ENCODE results near the gene CAPZA1.

CAPZA1 gene

DNA sequence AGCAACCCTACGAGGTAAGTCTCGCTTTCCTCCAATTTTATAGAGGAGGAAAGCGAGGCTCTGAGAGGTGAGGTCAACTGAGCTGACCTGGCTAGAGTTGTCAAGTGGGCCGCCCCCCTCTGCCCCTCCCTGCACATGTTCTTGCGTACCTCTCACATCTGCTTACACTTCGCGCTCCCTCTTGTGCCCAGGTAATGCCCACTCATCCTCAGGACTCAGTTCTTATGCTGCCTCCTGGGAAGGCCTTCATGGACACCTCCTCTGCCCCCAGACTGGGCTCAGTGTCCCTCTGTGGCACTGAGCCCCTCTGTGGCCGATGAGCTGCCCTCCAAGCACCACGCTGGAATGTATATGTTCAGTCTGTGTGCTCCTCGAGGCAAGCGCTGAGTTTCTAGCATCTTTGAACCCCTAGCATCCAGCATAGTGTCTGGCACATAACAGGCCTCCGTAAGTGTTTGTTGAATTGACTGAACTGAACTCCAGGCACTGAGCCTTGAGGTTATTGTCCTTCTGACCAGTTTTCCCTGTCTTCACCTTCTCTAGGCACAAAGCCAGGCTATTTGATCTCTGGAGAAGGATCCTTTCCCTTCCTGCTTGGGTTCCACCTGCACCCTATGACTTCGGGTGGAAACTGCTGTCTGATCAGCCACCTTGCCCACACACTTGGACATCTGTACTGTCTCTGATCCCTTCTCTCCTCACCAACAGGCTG is 68.3 kb downstream of the CAPZA1 start:
- Histone ChIP-seq H3K36me3 (peaks cover 71% of the 10 kb centered on the region), H3K27ac (no peak overlapping the region), H3K9ac (no peak overlapping the region), H3K27me3 (no peaks in the 10 kb centered on the region), H3K4me2 (no peak overlapping the region), H3K4me1 (peaks cover 13% of the 10 kb centered on the region), H3K9me3 (no peaks in the 10 kb centered on the region), H3K4me3 (no peak overlapping the region), H4K20me1 (peaks cover 43% of the 10 kb centered on the region)
- no peak for TF ChIP-seq Cebpa-rat (IDR thresholded peaks at IDR 0.05)

DNA sequence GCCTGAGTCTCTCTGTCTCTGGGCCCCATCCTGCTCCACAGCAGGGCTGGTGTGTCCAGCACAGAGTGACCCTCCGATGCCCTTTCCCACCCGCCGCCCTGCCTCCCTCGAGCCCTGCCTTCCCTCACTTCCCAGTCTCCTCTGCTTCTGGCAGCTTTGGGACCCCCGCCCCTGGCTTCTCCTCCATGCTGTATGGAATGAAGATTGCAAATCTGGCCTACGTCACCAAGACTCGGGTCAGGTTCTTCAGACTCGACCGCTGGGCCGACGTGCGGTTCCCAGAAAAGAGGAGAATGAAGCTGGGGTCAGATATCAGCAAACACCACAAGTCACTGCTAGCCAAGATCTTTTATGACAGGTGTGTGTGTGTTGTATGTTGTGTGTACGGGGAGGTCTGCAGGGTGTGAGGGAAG is 69.2 kb downstream of the CAPZA1 start:
- Histone ChIP-seq H4K20me1 (peaks cover 38% of the 10 kb centered on the region), H3K27me3 (no peaks in the 10 kb centered on the region), H3K27ac (no peak overlapping the region), H3K4me2 (no peak overlapping the region), H3K4me1 (peaks cover 13% of the 10 kb centered on the region), H3K9ac (no peak overlapping the region), H3K9me3 (no peaks in the 10 kb centered on the region), H3K4me3 (no peak overlapping the region), H3K36me3 (peaks cover 73% of the 10 kb centered on the region)
- no peak for TF ChIP-seq Cebpa-rat (IDR thresholded peaks at IDR 0.05)

DNA sequence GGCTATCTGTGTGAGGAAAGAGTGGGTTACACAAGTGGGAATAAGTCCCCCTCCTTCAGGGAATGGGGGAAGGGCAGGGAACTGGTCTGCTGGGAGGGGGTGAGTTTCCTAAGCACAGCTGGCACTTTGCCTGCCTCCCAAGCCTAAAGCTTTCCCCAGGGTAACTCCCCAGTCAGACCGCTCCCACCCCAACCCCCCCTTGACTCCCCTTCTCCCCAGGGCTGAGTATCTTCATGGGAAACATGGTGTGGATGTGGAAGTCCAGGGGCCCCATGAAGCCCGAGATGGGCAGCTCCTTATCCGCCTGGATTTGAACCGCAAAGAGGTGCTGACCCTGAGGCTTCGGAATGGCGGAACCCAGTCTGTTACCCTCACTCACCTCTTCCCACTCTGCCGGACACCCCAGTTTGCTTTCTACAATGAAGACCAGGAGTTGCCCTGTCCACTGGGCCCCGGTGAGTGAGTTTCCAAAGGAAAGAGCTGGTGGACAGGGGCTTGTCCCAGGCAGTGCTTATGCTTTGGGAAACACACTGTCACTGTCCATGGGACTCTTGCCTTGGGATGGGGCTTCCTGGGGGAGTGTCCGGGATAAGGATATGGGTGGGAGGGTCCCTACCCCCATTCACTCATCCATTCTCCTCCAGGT is 69.7 kb downstream of the CAPZA1 start:
- Histone ChIP-seq H3K4me1 (peaks cover 13% of the 10 kb centered on the region), H3K4me2 (no peak overlapping the region), H3K36me3 (peaks cover 78% of the 10 kb centered on the region), H3K9me3 (no peaks in the 10 kb centered on the region), H3K27ac (no peak overlapping the region), H4K20me1 (peaks cover 38% of the 10 kb centered on the region), H3K4me3 (no peak overlapping the region), H3K9ac (no peak overlapping the region), H3K27me3 (no peaks in the 10 kb centered on the region)
- TF ChIP-seq Cebpa-rat (IDR thresholded peaks at IDR 0.05), result no peak

DNA sequence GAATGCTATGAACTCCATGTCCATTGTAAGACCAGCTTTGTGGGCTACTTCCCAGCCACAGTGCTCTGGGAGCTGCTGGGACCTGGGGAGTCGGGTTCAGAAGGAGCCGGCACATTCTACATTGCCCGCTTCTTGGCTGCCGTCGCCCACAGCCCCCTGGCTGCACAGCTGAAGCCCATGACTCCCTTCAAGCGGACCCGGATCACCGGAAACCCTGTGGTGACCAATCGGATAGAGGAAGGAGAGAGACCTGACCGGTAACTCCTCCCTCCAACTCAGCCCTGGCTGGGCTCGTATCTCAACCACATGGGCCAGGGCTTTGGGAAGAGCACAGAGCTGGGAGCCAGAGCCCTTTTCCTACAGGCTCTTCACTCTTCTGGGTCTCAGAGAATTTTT is 70.2 kb downstream of the CAPZA1 start:
- Histone ChIP-seq H3K27me3 (no peaks in the 10 kb centered on the region), H3K4me2 (no peak overlapping the region), H3K27ac (no peak overlapping the region), H3K9ac (no peak overlapping the region), H3K4me1 (peaks cover 13% of the 10 kb centered on the region), H3K4me3 (no peak overlapping the region), H4K20me1 (peaks cover 38% of the 10 kb centered on the region), H3K9me3 (no peaks in the 10 kb centered on the region), H3K36me3 (peaks cover 83% of the 10 kb centered on the region)
- no peak for TF ChIP-seq Cebpa-rat (IDR thresholded peaks at IDR 0.05)

DNA sequence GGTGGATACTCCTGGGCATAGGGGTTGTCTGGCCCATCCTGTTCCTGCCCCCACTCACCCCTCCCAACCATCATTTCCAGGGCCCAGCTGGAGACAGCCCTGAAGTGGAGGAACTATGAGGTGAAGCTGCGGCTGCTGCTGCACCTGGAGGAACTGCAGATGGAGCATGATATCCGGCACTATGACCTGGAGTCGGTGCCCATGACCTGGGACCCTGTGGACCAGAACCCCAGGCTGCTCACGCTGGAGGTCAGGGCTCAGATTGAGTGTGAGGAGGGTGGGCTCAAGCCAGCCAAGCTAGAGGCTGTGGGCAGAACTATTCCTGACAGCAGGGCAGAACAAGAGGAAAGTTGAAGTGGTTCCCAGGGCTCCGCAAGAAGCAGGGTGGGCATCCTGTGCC is 73.0 kb downstream of the CAPZA1 start:
- H3K36me3 ChIP-seq, result peaks cover 98% of the 10 kb centered on the region
- no peak for TF ChIP-seq Cebpa-rat (IDR thresholded peaks at IDR 0.05)

DNA sequence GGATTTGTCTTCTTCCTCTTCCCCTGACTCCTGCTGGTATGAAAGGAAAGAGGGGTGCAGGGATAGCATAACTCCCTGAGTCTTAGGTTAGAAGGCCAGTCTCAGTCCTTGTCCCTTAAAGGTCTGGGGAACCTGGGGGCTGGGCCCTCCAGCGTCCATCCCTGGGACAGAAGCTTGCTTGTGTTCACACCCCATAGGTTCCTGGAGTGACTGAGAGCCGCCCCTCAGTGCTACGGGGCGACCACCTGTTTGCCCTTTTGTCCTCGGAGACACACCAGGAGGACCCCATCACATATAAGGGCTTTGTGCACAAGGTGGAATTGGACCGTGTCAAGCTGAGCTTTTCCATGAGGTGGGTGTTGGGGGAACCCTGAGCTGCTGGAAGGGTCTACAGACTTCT is 74.2 kb downstream of the CAPZA1 start:
- Histone ChIP-seq H4K20me1 (peaks cover under 1% of the 10 kb centered on the region; the same call in 1 of the 2 replicates), H3K9ac (no peak overlapping the region), H3K4me1 (peaks cover 12% of the 10 kb centered on the region; the same call in 1 of the 2 replicates), H3K9me3 (no peaks in the 10 kb centered on the region), H3K4me3 (no peak overlapping the region), H3K36me3 (peaks cover 98% of the 10 kb centered on the region), H3K27ac (no peak overlapping the region), H3K27me3 (no peaks in the 10 kb centered on the region), H3K4me2 (no peak overlapping the region)
- no peak for TF ChIP-seq Cebpa-rat (IDR thresholded peaks at IDR 0.05)

More for the DNA sequence above, 73.0 kb downstream of the CAPZA1 start:
- Histone ChIP-seq H3K9ac (0 out of 2 replicates have a peak overlapping the region, but pooled peaks have one; percentile 24), H4K20me1 (peaks cover 12% of the 10 kb centered on the region), H3K27ac (no peak overlapping the region), H3K27me3 (no peaks in the 10 kb centered on the region), H3K4me3 (no peak overlapping the region), H3K4me1 (peaks cover 1% of the 10 kb centered on the region; the same call in 1 of the 2 replicates), H3K9me3 (no peaks in the 10 kb centered on the region), H3K4me2 (no peak overlapping the region)

DNA sequence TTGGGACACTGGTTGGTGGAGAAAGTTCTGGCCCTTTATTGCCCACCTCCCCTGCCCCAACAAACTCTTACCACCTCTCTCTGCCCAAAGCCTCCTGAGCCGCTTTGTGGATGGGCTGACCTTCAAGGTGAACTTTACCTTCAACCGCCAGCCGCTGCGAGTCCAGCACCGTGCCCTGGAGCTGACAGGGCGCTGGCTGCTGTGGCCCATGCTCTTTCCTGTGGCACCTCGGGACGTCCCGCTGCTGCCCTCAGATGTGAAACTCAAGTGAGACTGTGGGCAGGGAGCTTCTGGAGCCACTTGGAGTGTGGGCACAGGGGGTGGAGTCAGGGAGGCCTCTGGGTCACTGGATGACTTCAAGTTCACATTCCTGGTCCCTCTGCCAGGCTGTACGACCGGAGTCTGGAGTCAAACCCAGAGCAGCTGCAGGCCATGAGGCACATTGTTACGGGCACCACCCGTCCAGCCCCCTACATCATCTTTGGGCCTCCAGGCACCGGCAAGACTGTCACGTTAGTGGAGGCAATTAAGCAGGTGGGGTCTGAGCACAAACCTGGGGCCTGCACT is 74.8 kb downstream of the CAPZA1 start:
- no peak overlapping the region for H3K4me2 ChIP-seq
- no peaks in the 10 kb centered on the region for H3K27me3 ChIP-seq
- H3K4me3 ChIP-seq, result no peak overlapping the region
- H3K9me3 ChIP-seq, result no peaks in the 10 kb centered on the region
- peaks cover 100% of the 10 kb centered on the region for H3K36me3 ChIP-seq
- H3K27ac ChIP-seq, result no peak overlapping the region
- H3K9ac ChIP-seq, result no peak overlapping the region
- TF ChIP-seq Cebpa-rat (IDR thresholded peaks at IDR 0.05), result no peak
- peaks cover 18% of the 10 kb centered on the region for H3K4me1 ChIP-seq
- H4K20me1 ChIP-seq, result no peaks in the 10 kb centered on the region

DNA sequence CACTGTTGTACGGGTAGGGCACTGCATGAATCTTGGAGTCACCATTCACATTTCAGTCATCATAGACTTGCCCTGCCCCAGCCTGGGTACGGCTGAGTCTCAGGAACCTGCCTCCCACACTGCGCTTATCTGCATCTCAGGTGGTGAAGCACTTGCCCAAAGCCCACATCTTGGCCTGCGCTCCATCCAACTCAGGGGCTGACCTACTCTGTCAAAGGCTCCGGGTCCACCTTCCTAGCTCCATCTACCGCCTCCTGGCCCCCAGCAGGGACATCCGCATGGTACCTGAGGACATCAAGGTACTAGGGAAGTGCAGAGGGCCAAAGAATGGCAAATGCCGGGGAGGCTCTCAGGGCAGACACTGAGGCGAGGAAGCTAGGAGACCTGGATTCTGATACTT is 75.6 kb downstream of the CAPZA1 start:
- TF ChIP-seq Cebpa-rat (IDR thresholded peaks at IDR 0.05), result no peak
- H3K9ac ChIP-seq, result no peak overlapping the region

DNA sequence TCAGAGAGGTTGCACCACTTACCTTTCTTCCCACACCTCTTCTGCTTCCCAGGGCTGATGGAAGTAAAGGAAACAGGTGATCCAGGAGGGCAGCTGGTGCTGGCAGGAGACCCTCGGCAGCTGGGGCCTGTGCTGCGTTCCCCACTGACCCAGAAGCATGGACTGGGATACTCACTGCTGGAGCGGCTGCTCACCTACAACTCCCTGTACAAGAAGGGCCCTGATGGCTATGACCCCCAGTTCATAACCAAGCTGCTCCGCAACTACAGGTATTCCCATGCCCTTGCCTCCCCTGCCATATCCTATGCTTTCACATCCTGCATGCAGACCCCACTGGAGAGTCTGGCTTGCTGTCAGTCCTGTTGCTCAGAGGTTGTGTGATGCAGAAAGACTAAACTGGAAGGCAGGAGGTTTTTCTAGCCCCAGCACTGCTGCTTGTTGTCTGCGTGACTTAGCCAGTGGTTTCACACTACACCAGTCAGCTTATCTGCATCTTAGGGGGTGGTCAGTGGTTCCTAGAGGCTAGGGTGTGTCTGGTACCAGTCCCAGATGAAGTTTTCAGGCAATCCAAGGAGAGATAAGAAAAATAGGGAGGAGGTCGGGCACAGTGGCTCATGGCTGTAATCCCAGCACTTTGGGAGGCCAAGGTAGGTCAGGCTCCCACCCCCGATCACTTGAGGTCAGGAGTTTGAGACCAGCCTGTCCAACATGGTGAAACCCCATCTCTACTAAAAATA is 77.1 kb downstream of the CAPZA1 start:
- Histone ChIP-seq H4K20me1 (no peaks in the 10 kb centered on the region), H3K27ac (no peak overlapping the region), H3K9me3 (no peaks in the 10 kb centered on the region), H3K9ac (no peak overlapping the region), H3K4me3 (no peak overlapping the region), H3K4me2 (no peak overlapping the region), H3K27me3 (no peaks in the 10 kb centered on the region), H3K4me1 (peaks cover 41% of the 10 kb centered on the region), H3K36me3 (peaks cover 83% of the 10 kb centered on the region)
- TF ChIP-seq Cebpa-rat (IDR thresholded peaks at IDR 0.05), result no peak

More for the DNA sequence above, 75.6 kb downstream of the CAPZA1 start:
- Histone ChIP-seq H4K20me1 (no peaks in the 10 kb centered on the region), H3K4me2 (no peak overlapping the region), H3K4me3 (no peak overlapping the region), H3K4me1 (peaks cover 26% of the 10 kb centered on the region), H3K27me3 (no peaks in the 10 kb centered on the region), H3K36me3 (peaks cover 98% of the 10 kb centered on the region), H3K27ac (no peak overlapping the region), H3K9me3 (no peaks in the 10 kb centered on the region)

Measured in BLaER1 (cell line).